Muscle of back (tissue), 13 donors: ENCODE results near the gene PRMT3. TPM values are rescaled to one million over a fixed set of nuclear protein-coding genes. Genes with fewer than 3 reads are reported as not detected.
"Not testable (repeated sequence)": the region's sequence is repeated elsewhere in the genome, so short reads cannot be mapped to it uniquely, and the experiment has no call there.

Experiments used
- DNase-seq, 3 donors: peaks; one replicate each; pipeline versions ENCODE4 v3.0.0 to v3.0.0-alpha.2; 2013
- long read RNA-seq, 9 donors: transcript quantifications; one replicate each; lab custom pipeline, GENCODE V29; 2026
- polyA plus RNA-seq, 10 donors: library from polyadenylated mRNA; unstranded; fragments of 120-200 nt; gene quantifications; one replicate each; pipeline ENCODE4 v1.2.1, GENCODE V29; 2013; ENCODE audit not compliant: insufficient read length in 10 of 10

PRMT3 gene
- polyA plus RNA-seq, result 10 to 100 TPM in 6 of 10 donors, 1 to 10 TPM in 4; 9.2 to 13.3 (median 12.0) TPM
- long read RNA-seq, donor 1, full-length matches to known transcripts, result 4 of 4 reads
- long read RNA-seq, donor 1, partial matches to known transcripts, result 0 of 4 reads
- long read RNA-seq, donor 1, other reads (novel, unspliced or antisense), result 0 of 4 reads
- long read RNA-seq, donor 2, result 0 reads
- long read RNA-seq, donor 3, result 0 reads
- long read RNA-seq, donor 4, full-length matches to known transcripts, result 3 of 3 reads
- long read RNA-seq, donor 4, partial matches to known transcripts, result 0 of 3 reads
- long read RNA-seq, donor 4, other reads (novel, unspliced or antisense), result 0 of 3 reads
- long read RNA-seq, donor 5, transcript PRMT3-202 (16 exons, 2,653 nt), result major isoform, 5 of 5 reads
- long read RNA-seq, donor 5, partial matches to known transcripts, result 0 of 5 reads
- long read RNA-seq, donor 5, other reads (novel, unspliced or antisense), result 0 of 5 reads
- long read RNA-seq, donor 6, partial matches to known transcripts, result 0 of 3 reads
- long read RNA-seq, donor 6, other reads (novel, unspliced or antisense), result 0 of 3 reads
- long read RNA-seq, donor 7, full-length matches to known transcripts, result 2 of 2 reads
- long read RNA-seq, donor 7, partial matches to known transcripts, result 0 of 2 reads
- long read RNA-seq, donor 7, other reads (novel, unspliced or antisense), result 0 of 2 reads
- long read RNA-seq, donor 8, full-length matches to known transcripts, result 4 of 4 reads
- long read RNA-seq, donor 8, partial matches to known transcripts, result 0 of 4 reads
- long read RNA-seq, donor 8, other reads (novel, unspliced or antisense), result 0 of 4 reads
- long read RNA-seq, donor 9, partial matches to known transcripts, result 0 of 1 reads
- long read RNA-seq, donor 9, other reads (novel, unspliced or antisense), result 0 of 1 reads

DNA sequence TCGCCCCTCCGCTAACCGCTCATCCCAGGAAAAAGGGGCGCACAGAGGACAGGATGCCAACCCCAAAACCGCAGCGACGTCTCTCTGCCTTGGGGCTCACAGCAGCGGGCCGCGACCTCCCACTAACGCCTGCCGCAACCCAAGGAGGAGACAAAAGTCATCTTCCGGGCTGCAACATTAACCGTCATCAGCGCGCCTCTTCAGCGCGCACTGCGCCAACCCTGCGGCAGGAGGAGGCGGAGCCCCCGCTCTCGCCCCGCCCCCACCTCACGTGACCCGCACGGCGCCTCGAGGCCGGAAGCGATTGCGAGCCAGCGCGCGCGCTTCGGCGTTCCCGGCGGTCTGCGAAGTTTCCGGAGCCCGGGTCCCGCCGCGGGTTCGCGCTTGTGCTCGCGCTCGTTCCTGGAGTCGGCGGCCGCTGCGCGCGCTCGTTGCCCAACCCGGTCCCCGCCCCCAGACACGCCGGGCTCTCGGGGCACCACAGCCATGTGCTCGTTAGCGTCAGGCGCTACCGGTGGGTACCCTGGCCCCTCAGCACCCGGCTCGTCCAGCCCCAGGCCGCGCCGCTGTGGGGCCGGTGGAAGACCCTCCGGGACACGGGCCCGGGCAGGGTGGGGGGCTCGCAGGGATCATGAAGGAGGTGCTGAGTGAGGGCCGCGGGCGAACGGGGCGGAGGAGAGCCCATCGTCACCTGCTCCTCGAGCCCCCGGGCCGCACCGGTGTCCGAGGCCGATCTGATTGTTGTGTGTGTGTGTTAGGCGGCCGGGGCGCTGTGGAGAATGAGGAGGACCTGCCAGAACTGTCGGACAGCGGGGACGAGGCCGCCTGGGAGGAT lies at the start of gene PRMT3:
Gene PRMT3, plus strand, starts transcription at position 456 of the 835 bp plus-strand sequence. Its CDS starts 31 bp downstream, at position 487.
- peak; percentile 96 to 98 (median 98) for DNase-seq

DNA sequence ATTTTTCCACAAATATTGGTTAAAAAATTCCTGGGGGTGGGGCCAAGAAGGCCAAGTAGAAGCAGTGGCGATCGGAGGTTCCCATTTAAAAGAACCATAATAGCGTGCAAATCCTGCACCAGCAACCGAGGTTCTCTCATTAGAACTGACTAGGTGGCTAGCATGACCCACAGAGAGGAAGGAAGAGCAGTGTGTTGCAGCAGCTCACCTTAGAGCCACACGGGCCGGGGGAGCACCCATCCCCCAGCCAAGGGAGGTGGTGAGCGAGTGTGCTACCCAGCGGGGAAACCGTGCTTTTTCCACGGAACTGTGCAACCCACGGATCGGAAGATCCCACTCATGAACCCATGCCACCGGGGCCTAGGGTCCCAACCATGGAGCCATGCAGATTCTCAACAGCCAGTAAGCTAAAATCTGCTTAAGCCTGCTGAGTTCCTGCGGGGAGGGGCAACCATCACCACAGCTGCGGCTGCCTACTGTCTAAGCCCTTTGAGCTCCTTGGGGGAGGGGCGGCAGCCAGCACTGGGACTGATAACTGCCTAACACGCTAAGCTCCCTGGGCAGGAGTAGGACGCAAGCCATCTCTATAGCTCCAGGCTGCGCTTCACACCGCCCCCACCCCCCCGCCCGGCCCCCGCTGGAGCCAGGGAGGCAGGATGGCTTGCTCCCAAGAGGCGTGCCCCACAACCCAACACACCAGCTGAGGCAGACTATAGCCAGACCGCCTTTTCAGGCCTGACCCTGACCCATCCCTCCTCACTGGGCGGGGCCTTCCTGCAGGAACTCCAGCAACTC lies 45.0 kb upstream of the PRMT3 start:
- DNase-seq, result peak; percentile 38 to 61 (median 41)

DNA sequence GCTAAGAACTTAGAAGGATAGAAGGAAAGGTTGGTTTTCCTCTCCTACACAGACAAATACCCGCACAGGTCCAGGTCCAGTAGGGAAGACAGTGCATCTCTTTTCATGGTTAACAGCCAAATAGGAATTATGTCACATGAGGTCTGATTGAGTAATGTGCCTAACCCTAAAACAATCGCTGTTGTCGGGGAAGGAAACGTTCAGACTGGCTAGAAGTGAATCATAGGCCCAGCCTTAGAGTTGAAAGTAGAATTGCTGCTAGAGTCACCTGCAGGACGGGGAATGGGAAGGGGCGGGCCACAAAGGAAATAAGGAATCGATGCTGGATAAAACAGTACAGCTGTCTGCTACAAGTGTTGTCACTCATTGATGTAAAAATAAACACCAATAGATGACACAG lies 36.4 kb upstream of the PRMT3 start:
- DNase-seq, result no peak

DNA sequence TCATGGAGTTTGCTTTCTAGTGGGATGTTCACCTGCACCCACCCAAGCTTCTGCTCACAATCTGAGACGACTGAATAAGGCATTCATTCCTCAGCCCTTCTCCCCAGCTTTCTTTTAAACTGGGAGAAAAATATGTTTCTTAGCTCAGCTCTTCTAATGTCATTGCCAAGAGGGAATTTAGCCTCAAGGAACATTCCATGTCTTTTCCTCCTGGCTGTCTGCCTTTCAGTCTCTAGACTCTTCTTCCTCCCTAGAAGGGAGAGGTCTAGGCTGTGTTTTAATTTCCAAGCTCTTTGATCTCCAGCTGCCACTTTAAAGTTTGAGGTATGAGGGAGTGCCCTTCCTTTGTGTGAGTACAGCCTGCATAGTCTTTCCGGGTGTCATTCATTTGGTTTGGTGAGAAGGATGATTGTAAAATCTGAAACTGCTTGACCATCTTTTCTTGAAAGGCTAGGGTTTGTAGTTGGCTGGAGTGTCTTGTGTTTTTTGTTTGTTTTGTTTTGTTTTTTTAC lies 35.7 kb upstream of the PRMT3 start:
- DNase-seq, result no peak

DNA sequence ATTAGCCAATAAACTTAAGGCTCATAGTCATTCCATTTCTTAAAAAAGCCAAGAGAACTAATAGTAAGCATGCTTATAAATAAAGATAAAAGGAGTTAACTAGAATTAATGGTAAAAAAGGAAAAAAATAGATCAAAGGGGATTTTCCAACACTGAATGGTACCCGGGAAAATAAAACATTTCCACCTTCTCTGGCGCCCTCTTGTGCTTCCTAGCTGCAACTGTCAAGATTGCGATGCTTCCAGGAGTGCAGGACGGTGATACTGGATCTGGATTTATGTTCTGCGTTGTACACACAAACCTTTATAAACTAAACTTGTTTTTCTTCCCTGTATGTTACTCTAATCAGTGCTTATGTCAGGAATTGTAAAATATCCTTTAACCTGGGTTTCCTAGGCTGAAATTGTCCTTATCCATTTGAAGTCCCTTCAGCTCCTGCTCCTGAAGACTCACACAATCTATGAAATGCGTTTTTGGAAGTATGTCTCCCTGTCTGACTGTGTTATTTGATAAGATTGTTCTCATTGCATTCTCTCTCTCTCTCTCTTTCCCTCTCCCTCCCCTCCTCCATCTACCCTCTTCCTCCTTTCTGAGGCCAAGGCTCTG lies 33.6 kb upstream of the PRMT3 start:
- peak; percentile 18 to 50 (median 19) for DNase-seq

DNA sequence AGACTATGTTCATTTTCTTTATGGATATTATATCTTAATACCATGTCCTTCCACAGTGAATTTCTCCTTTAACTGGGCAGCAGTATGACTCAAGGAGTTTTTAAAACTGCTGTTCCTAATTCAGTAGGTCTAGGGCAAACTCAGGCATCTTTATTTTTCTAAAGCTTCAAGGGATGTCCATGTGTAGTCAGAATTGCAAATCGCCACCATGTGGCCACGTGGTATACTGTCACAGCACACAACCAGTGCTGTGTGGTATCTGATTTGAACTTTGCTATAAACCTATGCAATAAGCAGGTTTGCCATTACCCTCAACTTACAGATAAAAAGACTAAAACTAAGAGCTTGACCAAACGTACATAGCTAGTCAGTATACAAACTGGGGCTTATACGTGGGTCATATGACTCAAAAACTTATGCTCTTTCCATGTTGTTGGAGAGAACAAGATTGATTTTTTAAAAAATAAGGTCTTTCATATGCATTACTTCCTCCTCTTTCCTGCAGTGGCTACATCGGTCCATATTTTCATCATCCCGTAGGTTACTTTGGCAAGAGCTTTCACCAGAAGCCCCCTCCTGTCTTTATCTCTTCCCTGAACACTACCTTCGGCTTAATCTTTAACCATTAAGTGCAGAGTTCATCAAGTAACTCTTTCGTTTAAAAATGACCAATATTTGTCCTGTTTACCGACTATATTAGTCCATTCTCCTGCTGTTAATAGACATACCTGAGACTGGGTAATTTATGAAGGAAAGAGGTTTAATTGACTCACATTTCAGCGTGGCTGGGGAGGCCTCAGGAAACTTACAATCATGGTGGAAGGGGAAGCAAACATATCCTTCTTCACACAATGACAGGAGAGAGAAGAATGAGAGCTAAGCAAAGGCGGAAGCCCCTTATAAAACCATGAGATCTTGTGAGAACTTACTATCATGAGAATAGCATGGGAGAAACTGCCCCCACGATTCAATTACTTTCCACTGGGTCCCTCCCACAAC lies 32.0 kb upstream of the PRMT3 start:
- DNase-seq, result peak in 2 of 3 donors; percentile 13 to 27

DNA sequence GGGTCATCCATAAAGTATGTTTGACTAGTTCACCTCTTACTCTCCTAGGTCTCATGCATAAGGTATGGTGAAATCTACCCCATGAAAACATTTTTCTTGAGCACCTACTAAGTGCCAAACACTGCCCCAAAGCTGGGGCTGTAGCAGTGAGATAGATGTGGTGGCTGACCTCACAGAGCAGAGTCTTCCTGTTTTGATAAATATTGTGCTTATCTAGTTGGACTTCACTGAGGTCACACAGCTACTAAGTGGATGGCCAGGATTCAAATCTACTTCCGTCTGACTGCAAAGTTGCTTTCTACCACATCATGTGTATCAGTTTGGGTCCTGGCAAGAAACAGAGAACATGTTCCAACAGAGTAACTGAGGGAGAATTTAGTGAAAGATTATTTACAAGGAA lies 30.4 kb upstream of the PRMT3 start:
- DNase-seq, result no peak

DNA sequence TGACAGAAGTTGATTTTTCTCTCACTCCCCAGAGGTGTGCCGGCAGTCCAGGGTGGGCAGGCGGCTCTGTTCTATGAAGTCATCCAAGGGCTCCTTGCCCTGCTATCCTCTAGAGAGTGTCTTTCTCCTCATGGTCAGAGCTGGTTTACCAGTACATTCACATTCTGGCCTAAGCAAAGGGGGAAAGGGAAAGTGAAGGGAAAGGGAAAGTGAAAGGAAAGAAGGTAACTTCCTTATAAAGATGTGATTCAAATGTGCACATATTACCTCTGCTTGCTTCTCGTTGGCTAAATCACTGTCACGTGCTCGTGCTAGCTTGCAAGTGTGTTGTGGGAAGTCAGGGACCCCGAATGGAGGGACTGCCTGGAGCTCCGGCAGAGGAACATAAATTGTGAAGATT lies 26.9 kb upstream of the PRMT3 start:
- DNase-seq, result no peak

DNA sequence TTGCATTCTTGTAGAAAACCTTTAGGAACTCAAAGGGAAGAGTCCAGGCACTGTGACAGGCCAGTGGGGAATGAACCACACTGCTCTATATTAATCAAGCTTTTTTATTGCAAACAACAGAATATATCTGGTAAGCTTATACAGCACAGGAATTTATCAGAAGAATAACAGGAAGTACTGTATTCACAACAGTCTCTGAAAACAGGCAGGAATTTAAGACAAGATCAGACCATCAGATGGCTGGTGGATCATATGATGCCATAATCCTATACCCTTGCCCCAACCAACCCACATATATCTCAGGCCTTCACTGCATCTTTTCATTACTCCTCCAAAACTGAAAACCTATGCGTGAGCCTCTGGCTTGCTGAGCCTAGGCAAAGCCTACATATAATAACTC lies 25.0 kb upstream of the PRMT3 start:
- no peak for DNase-seq

DNA sequence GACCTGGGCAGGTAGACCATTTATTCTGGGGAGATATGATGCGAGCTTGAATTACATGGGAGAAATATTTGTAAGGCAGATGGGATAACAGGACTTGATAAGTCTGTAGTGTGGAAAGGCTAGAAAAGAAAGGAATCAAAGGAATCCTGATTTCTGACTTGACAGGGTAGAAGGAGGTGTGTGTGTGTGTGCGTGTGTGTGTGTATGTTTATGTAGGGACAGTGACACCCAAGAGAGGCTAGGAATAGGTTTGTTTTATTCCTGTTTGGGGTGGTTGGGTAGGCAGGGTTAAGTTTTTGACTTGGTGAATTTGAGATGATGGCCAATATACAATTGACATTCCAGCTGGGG lies 24.4 kb upstream of the PRMT3 start:
- no peak for DNase-seq

DNA sequence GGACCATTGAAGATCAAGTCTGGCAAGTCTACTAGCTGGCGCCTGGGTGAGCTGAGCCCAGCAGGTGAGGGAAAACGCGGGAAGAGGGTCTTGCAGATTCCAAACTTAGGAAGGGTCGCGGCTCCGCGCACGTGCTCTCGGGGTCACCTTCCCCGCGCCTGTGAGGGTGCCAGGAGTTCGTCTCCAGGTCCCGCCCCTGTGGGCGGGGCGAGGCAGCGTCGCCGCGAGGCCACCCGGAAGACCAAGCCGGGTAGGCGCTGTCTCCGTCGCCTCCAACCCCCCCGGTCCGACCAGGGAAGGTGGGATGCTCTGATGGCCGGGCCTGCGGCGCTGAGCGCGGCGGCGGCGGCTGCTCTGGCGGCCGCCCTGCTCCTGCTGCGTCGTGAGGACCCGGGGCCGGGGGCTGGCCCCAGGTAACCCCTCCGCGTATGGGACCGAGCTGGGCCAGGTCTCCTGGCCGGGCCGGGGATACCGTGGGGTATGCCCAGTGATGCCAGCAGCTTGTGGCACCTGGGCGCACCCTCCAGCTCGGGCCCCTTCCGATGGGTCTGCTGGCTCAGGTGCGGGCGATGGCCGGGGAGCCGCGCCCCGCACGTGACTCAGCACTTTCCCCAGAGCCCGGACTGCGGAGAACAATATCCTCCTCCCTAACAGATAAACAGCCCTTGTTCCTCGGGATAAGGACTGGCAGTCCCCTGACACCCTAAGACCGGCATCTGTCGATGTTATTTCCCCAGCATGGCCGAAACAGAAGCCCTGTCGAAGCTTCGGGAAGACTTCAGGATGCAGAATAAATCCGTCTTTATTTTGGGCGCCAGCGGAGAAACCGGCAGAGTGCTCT lies 23.8 kb upstream of the PRMT3 start, which contains the start of gene HTATIP2:
Gene HTATIP2, plus strand, starts transcription at position 215 of the 841 bp plus-strand sequence. Its CDS starts 524 bp downstream, at position 739.
- DNase-seq, result peak in 2 of 3 donors; percentile 10 to 61

DNA sequence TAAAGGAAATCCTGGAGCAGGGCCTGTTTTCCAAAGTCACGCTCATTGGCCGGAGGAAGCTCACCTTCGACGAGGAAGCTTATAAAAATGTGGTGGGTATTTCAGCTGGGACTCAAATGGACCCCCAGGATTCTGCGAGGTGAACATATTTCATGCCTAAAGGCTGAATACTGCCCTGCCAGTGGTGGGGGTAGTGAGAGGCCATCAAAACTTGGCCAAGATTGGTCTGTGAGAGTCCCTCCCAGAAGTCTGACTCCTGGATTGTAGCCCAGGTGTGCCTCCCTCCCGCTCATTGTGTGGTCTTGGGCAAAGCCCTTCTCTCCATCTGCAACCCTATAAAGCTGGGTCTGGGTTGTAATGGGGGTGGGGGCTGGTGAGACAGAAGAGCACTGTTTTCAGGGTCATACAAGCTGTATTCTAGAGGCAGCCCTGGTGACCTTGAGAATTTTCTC lies 23.1 kb upstream of the PRMT3 start:
- DNase-seq, result no peak

DNA sequence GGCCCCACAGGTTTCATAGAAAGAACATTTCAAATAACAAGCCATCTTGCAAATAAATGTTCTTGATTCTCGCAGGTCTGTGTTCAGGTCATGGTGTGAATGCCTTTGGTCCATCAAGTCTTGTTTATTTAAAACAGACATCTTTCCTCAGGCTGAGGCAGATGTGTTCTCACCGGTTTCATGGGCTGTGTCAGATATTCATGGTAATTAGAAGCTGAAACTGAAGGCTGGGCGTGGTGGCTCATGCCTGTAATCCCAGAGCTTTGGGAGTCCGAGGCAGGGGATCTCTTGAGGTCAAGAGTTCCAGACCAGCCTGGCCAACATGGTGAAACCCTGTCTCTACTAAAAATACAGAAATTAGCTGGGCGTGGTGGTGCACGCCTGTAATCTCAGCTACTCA lies 22.1 kb upstream of the PRMT3 start:
- not testable (repeated sequence) for DNase-seq

DNA sequence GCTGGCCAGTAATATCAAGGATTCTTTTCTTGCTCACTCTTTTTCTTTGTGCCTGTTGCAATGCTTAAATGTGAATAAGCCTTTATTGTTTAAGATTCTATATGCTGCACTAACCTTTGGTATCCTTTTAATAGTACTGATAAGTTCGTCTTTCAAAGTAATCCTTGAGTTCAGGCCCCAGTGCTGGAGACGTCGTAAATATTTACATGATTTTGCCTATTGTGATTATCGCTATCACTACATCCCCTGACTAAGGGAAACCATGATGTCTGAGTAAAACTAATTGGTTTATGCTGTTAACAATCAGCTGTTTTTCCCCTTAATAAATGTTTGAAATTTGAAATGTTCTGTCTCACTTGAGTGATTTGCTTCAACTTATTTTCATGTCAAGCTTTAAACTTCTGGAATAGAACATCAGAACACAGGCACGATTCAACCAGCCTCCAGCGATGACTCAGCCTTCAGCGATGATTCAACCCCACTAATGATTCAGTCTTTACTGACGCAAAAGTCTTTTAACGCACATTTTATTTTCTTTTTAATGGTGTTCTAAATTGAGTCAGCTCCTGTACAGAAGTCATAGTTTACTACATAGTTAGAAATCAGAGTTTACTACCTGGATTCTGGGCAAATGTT lies 20.1 kb upstream of the PRMT3 start:
- peak in 1 of 3 donors; percentile 76 for DNase-seq

DNA sequence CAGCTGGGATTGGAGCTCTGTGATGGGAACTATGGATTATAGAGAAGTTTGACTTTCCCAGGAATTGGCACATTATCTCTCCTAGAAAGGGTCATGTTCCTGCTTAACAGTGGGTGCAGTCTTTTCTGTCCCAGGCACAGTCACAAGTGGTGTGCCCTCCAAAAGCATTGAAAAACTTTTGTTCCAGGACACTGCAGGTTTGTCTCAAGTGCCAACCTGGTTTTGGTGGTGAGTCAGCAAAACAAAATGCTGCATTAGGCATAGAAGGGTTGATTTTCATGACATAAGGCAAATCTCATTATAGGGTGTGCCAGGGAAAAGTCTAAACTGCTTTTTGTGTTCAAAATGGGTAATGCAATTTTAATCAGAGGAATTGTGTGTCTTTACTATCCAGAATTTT lies 19.1 kb upstream of the PRMT3 start:
- DNase-seq, result no peak

DNA sequence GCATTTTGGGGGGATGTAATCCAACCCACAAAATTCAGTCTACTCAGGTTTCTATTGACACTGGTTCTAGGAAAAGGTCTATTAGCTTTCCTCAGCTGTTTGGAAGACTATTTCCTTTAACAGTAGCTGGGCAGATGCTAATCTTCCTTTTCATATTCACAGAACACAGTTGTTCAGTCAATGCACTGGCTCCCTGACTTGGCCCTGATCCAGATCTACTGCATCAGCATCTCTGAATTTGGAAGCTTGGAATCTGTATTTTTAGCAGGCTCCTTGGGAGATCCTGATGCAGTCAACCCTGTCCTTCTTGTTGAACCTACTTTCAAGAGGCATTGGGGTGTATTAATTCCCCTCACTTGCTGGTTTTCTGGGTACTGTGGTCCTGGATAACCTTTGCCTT lies 17.7 kb upstream of the PRMT3 start:
- no peak for DNase-seq

DNA sequence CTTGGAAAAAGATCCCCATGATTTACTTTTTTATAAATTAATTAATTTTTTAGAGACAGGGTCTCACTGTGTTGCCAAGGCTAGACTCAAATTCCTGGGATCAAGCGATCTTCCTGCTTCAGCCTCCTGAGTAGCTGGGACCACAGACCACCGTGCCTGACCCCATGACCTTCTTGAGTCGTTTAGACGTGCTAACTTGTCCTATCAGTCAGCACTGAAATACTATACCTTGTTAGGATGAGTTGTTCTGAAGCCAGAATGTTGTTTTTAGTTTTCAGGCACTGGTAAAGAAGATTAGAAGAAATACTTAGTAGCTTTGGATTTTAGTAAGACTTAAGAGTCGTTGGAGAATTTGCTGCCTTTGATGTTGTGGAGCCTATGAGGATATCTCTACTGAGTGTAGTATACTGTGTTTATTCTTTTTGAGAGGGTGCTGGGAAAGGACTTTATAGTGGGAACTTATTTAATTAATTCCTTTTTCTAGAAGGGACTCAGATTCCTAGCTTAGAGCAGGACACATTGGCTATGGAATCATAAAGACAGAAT lies 15.4 kb upstream of the PRMT3 start:
- no peak for DNase-seq
